Measurements from ENCODE around the gene TNFRSF12A. TPM values are rescaled to one million over a fixed set of nuclear protein-coding genes. Genes with fewer than 3 reads are reported as not detected.

Gene TNFRSF12A
- total and polyA plus RNA-seq, 10 of the 15 experiments (the other 5 are each of a cell fraction or from before 2014, with no cell fraction given) = 0.35 to 1.7 (median 1.2) TPM; not detected in 2

- DNase-seq (ENCODE audit: low read depth, low spot score) (no peak), FAIRE-seq (no peak), ATAC-seq (no peak)
- H3K27me3 ChIP-seq (replicated peaks in 1 of 2; ENCODE audit: control insufficient read depth in 2 of 2, insufficient read depth in 2 of 2, low read length in 1 of 2) = peaks cover 0 to 17% of the 10 kb centered on the region in 2 experiments
- WGBS (ENCODE audit: insufficient coverage, insufficient replicate concordance, low lambda C conversion rate, missing lambda C conversion rate) = 23% methylated on average over 14 of the region's 19 CpGs
- H4K20me1 ChIP-seq (ENCODE audit: control insufficient read depth, insufficient read depth) = no peaks in the 10 kb centered on the region
- no TSS peak for BruUV-seq (replicated peaks)
- H2AFZ ChIP-seq (ENCODE audit: control insufficient read depth, low read depth, low read length) = no peak overlapping the region
- CTCF ChIA-PET = no interaction called here
- SMC1A ChIA-PET (ENCODE audit: uncharacterized antibody, unreplicated experiment) = no interaction called here
- TF ChIP-seq TCF3 (IDR thresholded peaks at IDR 0.05; ENCODE audit: borderline replicate concordance, insufficient read depth, low read depth, low read length) (no peak), RELB (IDR thresholded peaks at IDR 0.05; ENCODE audit: low read depth) (no peak), NKRF (conservative IDR thresholded peaks at IDR 0.05) (no peak), DPF2 (IDR thresholded peaks at IDR 0.05) (no peak), ZNF217 (IDR thresholded peaks at IDR 0.05) (no peak), TCF7 (IDR thresholded peaks at IDR 0.05; ENCODE audit: borderline replicate concordance) (no peak), PAX8 (IDR thresholded peaks at IDR 0.05) (no peak), BRCA1 (IDR thresholded peaks at IDR 0.05; ENCODE audit: low read depth, low read length) (no peak), ATF2 (IDR thresholded peaks at IDR 0.05; ENCODE audit: low read length) (no peak), CEBPZ (IDR thresholded peaks at IDR 0.05; ENCODE audit: low read depth, low read length) (no peak), POLR2AphosphoS2 (IDR thresholded peaks at IDR 0.05; ENCODE audit: low read depth, low read length) (no peak), POLR2A (IDR thresholded peaks at IDR 0.05; ENCODE audit: low read depth, low read length) (no peak), CREM (IDR thresholded peaks at IDR 0.05; ENCODE audit: low read depth) (no peak)
- in situ Hi-C loops (cut with MboI) (no loop called here), intact Hi-C loops (cut with micrococcal nuclease; ENCODE audit: unreplicated experiment) (no loop called here)
- no peak overlapping the region for H3K9ac ChIP-seq (ENCODE audit: control insufficient read depth, insufficient read depth, low read length)
- no peak overlapping the region for H3K4me3 ChIP-seq
- no peaks in the 10 kb centered on the region for H3K9me3 ChIP-seq (replicated peaks; ENCODE audit: control insufficient read depth, insufficient read depth, low read length)
- RAD21 ChIA-PET (ENCODE audit: unreplicated experiment) = no interaction called here
- no peaks in the 10 kb centered on the region for H3K79me2 ChIP-seq (ENCODE audit: control insufficient read depth, insufficient read depth, low read length)
- POLR2A ChIA-PET = no interaction called here
- peaks cover 12% of the 10 kb centered on the region for H3K4me1 ChIP-seq (ENCODE audit: control insufficient read depth, insufficient read depth, low read length)
- no peaks in the 10 kb centered on the region for H3K36me3 ChIP-seq (ENCODE audit: control insufficient read depth in 2 of 2, insufficient read depth in 2 of 2, low read length in 1 of 2)
- no peak overlapping the region for H3K27ac ChIP-seq (ENCODE audit: control insufficient read depth, insufficient read depth)
- no peak overlapping the region for H3K4me2 ChIP-seq (ENCODE audit: control insufficient read depth, insufficient read depth)
Observed at GRCh38 chr16:3012246-3012645, 7.9 kb upstream of the TNFRSF12A start.
